GM18499 (cell line): ENCODE measurements around the gene HSD11B1.
"Not testable (repeated sequence)": the region's sequence is repeated elsewhere in the genome, so short reads cannot be mapped to it uniquely, and the experiment has no call there.

Experiments used
- ATAC-seq: cut with Tn5 transposase; IDR thresholded peaks from one replicate; pipeline ENCODE4 v1.9.1; 2021; ENCODE audit warnings: moderate number of reproducible peaks; ENCODE audit not compliant: insufficient read depth, unreplicated experiment

HSD11B1 gene

DNA sequence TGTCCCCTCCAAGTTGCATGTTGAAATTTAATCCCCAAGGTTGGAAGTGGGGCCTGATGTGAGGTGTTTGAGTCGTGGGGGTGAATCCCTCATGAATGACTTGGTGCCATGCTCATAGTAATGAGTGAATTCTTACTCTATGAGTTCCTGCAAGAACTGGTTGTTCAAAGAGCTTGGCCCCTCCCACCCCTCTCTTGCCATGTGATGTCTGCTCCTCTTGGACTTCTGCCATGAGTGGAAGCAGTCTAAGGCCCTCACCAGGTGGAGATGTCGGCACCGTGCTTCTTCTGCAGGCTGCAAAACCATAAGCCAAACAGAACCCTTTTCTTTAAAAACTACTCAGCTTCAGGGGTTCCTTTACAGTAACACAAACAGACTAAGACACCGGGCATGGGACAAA, 15.2 kb upstream of the HSD11B1 start:
- ATAC-seq, result no peak

DNA sequence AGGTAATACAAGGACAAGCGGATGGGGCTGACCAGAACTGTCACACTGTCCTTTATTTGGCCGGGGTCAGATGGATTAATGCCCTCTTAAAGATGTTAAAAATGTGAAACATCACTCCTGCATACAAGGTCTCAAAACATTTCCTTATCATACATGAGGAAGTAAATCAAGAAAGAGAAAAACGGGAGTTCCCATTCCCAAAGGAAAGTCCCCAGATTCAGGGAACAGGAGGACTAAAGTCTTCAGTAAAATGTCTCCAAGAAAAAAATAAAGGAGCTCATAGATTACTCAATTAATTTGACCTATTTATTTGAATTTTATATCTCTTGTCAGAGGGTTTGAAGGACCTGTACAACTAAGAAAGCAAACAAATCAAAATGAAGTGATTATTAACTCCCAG, 13.4 kb upstream of the HSD11B1 start:
- ATAC-seq, result no peak

DNA sequence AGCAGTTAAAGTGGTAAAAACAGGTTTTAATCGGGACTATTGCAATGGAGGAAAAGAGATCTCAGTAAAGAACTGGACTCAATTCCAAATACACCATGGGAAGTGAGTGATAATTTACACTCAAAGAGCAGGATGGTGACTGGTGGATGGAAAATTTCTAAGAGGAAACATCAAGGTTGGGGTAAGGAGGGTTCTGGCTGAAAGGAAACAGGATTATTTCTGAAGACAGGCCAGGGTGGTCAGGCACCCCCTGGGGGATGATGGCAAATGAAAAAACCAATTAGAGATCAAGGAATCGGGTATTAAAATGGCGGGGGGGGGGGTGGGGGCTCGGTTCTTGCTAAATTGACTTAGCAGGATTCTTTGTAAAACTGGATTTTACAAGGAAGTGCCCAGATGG, 12.3 kb upstream of the HSD11B1 start:
- ATAC-seq, result no peak

DNA sequence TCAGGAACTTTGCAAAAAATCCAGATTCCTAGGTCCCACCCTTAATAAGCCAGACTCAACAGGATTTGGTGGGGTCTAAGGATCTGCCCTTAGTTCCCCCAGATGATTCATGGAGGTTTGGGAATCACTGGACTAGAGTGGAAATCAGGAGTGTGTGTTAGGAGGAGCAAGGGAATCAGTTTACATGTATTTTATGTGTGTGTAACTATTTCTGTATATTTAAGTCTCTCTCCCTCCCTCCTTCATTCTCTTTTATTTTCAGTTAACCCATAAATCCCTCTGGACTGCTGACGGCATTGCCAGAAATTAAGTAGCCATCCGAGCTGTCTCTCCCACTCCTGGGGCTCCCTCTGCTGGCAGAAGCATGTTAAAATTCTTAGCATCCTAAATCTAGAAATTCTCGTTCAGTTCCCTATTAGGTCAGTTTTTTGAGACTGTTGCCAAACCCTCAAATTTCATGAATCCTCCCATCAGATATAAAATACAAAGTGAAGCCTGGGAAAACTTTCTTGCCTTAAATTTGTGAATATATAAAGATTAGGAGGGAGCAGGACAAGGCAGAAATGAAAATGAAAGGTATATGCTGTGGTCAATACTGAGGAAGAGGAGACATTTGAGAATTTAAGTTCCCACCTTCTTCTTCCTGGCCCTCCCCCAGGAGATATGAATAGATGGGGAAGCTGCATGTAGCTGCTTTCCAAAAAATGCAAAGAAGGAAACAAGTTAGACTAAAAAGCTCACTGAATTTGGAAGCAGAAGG, 11.7 kb upstream of the HSD11B1 start:
- no peak for ATAC-seq

DNA sequence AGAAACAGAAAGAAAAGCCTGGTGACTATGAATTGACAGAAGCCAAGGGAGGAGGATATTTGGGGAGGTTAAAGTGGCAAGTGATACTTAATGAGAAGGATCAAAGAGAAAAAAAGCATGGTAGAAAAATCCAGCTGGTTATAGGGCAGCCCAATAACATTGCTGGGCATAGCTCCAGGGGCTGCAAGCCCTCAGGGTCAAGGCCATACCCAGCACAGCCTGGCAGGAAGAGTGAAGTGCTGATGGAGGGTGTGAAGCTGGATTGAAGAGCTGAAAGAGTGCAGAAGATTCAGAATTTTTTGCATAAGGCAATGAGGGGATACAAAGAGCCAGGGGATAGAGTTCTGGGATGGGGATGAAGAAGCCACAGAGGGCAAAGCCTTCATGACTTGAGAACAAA, 8.0 kb upstream of the HSD11B1 start:
- no peak for ATAC-seq

DNA sequence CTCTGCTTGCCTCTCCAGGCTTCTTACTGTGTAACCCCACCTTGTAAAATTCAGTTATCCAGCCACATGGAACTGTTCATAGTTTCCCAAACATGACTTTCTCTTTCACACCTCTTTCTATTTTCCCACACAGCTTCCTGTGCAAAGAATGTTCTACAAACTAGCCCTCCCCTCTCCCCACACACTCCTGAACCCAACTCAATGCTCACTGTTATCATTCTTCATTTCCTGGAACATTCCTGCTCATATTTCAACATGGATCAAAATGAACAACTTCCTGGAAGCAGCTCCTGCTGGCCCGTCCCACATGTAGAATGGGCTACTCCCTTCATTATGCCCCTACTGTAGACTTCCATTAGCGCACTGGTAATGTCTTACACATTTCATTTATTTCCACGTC, 7.5 kb upstream of the HSD11B1 start:
- ATAC-seq, result no peak

DNA sequence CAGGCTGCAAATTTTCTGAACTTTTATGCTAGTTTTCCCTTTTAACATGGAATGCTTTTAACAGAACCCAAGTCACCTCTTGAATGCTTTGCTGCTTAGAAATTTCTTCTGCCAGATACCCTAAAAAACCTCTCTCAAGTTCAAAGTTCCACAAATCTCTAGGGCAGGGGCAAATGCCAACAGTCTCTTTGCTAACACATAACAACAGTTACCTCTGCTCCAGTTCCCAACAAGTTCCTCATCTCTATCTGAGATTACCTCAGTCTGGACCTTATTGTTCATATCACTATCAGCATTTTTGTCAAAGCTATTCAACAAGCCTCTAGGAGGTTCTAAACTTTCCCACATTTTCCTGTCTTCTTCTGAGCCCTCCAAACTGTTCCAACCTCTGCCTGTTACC, 4.0 kb upstream of the HSD11B1 start:
- not testable (repeated sequence) for ATAC-seq

DNA sequence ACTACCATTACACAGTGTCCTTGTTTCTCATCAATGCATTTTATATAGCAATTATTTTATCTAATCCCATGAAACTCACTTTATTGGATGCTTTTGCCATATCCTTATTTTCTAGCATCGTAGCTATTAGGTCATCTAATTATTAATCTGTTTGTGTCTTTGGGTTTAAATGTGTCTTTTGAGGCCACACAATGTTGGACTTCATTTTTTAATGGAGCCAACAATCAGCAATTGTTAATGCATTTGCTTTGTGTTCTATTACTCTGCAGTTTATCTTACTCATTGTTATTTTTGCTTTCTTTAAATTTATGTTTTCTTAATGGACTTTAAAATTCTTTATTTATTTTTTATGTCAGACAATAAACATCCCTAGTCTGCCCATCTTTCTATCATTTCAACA, 1.8 kb upstream of the HSD11B1 start:
- no peak for ATAC-seq

DNA sequence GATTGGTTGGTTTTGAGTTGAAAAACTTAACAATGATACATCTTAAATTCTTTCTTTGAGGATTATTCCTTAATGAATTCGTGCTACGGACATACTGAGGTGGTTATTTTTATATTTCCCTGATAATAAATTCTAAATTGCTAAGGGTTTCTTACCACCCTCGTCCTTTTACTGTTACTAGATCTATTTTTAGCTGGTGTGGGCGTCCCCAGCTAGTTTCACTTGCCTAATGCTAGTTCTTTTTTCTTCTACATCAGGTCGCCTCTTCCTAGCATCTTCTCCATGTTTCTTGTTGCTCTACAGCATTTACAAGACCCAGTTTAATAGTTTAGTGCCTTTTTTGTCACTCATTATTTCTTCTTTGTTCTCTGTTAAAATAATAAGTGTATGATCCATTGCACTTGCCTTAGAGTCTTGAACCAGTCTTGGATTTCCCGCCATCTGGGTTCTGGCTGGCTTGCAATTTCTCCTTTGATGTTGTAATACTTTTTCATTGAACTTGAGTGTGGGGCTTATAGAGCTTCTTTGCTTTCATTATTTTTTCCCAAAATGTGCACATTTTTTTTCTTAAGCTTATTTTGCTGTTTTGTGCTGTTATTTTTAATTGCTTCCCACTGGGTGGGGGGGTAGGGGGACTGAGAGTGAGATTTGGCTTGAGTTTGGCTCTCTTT, 677 bp upstream of the HSD11B1 start:
- no peak for ATAC-seq

DNA sequence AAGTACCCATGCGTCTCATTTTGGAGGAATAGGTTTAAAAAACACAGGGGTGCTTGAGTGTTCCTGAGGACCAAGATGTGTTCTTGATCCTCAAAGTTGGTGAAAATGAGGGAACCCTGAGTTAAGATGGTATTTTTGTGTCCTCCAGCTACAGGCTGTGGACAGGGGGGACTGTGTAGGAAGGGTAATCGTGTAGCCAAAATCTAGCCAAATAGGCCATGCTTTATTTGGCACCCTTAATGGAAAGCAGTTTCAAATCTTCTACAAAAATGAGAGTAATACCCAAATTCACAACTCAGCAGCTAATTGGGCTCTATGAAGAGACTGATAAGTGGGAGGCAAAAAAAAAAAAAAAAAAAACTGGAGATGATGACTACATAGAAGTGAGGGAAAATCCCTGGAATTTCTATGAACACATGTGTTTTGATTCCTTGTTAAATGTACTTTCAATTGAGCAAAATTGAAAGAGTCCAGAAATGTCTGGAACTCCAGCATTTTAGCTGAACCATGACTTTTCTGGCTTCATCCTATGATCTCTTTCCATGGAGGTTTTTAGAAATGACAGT, 470 bp downstream of the HSD11B1 start:
- no peak for ATAC-seq

DNA sequence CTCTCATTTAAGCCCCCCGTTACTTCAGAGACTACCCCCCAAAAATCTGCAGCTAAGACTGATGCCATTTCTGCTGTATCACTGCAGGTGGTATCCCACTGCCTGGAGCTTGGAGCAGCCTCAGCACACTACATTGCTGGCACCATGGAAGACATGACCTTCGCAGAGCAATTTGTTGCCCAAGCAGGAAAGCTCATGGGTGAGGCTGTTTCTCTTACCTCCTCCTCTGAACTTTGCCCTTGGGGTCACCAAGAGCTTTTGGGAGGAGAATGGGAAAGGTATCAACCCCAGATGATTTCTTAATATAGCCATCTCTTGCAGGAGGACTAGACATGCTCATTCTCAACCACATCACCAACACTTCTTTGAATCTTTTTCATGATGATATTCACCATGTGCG, 2.0 kb downstream of the HSD11B1 start:
- no peak for ATAC-seq

DNA sequence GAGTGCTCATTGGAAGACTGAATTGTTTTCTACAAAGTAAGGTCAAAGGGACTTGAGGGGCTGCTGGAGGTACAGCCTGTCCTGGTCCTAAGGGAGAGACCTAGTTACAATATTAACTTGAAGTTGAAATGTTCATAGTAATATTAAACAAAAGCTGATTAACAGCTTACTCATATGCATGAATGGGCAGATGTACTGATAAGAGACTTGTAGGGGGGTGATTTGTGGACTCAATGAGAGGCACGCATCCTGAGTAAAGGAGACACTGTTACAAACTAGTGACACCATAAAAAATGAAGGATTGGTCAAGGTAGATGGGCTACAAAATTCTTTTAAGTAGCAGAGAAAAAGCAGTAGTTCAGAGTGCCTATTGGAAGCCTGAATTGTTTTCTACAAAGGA, 2.7 kb downstream of the HSD11B1 start:
- no peak for ATAC-seq

DNA sequence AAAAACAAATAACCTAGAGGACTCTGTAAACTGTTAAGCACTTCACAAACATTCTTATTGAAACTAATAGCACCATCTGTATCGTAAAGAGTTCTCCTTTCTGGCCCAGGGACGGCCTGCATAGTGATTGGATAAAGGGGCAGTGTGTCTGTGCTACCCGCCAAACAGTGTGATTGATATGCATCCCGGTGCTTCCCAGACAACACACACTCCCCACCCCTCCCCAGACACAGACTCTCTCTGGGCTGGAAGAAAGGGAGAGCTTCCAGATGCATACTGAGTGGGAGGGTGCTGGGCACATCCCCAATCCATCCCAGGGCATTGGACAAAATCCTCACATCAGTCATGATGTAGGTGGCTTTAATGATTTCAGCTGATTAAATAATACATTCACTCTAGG, 3.7 kb downstream of the HSD11B1 start:
- no peak for ATAC-seq

DNA sequence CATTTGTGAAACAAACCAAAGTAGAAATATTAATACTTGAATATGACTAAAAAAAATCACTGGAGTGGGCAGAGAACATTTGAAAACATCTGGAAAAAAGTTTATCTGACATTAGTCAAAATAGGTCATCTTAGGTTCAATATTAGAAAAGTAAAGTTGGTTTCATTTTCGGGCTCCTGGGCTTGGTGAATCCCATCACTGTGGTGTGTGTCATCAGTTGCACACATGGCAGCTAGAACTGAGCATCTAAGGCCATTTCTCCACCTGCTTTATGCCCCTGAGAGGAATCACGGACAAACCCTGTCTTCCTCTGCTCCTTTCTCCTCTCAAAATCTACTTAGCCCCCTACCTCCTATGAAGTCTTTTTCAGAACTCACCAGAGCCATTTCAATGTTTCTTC, 5.4 kb downstream of the HSD11B1 start:
- ATAC-seq, result no peak

DNA sequence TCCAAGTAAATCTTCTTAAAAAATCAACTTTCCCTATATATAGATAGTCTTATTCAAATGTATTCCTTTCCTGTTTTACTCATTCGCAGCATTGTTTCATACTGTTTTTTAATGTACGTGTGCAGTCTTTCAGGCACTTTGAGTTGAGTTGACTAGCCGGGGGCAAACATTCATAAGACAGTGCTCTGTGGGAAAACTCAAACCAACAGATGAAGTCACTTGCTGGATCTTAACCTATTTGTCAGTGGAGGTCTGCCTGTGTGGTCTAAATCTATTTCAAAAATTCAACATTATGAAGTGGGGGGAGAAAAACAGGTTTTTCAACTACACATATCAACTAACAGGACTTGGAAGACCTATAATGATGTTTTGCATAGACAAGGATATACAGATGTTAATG, 6.2 kb downstream of the HSD11B1 start:
- no peak for ATAC-seq

DNA sequence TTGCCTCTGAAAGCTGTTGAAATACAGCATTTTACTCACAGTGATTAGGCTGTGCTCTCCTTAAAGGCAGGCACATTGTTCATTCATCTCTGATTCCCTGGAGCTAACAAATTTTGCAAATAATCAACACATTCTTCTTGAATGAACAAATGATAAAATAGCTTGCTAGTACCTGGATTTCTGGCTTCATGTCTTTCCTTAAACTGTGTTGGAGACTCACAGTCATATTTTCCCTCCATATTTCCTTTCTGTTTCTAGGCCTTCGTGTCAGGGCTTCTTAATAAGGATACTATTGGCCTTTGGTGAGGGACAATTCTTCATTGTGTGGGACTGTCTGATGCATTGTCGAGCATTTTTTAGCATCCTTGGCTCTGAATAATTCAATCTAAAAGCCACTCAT, 9.7 kb downstream of the HSD11B1 start:
- ATAC-seq, result no peak

DNA sequence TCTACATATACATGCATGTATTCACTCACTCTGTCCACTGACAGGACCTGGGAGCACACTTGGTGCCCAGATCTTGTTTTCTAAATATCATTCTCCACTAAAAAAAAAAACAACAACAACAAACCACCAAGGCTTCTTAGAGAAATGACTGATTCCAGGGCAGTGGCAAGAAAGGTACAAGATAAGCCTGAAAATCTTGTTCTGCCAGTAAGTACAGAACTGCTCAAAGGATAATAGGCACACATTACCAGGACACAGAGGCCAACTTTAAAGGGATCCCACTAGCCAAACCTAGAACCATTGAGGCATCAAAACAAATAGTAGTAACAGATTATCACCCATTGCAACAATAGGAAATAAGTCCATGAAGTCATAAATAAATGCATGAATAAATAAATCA, 10.7 kb downstream of the HSD11B1 start:
- ATAC-seq, result no peak

DNA sequence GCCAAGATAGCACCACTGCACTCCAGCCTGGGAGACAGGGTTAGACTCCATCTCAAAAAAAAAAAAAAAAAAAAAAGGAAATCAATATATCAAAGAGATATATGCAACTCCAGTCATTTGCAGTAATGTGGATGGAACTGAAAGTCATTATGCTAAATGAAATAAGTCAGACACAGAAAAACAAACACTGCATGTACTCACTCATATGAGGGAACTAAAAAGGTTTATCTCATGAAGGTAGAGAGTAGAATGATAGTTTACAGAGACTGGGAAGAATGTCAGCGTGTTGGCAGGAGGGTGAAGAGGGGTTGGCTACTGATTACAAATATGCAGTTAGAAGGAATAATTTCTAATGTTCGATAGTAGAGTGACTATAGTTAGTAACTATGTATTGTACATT, 13.2 kb downstream of the HSD11B1 start:
- no peak for ATAC-seq

DNA sequence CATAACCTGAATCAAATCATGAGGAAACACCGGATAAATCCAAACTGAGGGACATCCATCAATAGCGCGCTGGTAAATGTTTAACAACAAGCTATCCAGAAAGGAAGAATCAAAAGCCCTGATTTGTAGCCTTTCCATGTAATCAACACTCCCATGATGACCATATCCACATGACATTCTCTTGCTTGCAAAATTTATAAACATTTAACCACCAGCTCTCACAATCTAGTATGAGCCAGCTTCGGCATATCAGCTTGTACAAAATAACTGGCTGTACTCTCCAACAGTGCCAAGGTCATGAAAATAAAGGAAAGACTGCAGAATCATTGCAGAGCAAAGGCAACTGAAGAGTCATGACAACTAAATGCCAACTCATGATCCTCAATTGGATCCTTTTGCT, 15.7 kb downstream of the HSD11B1 start:
- no peak for ATAC-seq

DNA sequence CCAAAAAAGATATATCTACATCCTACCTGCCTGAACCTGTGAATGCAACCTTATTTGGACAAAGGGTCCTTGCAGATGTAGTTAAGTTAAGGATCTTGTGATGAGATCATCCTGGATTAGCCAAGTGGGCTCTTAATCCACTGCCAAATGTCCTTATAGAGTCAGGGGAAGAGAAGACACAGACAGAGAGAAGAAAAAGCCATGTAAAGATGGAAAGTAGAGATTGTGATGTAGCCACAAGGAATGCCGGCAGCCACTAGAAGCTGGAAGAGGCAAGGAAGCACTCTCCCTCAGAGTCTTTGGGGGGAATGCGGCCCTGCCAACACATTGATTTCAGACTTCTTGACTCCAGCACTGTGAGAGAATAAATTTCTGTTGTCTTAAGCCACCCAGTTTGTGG, 16.2 kb downstream of the HSD11B1 start:
- ATAC-seq, result no peak

DNA sequence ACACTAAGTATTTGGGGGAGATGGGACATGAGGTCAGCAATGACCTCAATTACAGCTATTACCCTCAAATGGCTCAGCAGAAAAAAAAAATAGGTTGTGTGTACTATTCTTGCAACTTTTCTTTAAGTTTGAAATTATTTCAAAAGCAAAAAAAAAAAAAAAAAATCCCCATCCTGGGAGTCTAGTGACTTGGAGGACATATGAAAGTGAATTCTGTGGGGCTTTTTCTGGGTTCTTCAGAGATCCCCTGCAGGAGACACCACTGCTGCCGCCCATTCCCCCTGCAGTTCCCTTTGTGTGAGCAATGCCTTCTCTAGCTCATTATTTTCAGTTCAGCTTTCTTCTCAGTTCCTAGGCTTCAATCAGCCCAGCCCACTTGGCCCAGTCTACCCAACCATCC, 16.7 kb downstream of the HSD11B1 start:
- no peak for ATAC-seq

DNA sequence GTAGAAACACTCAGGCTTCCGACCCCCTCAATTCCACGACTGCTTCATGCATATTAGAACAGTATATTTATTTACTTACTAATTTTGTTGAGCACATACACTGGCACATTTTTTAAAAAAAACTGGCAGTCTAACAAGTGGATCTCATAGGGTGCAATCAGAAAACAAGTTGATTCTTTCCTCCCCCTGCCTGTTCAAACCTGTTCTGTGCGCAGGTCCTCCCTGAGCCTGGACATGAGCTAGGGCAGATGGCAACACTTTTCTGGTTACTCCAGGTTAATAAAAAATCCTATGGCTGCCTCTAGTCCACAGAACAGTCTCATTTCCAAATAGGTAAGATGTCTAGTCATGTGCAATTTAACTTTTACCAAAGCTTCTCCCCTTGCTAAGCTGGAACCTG, 18.6 kb downstream of the HSD11B1 start:
- ATAC-seq, result no peak
